Endothelial cell of umbilical vein (primary cell): ENCODE data around the gene NRGN.

Experiments
- CTCF ChIP-seq, 2 donors: IDR thresholded peaks; 1 replicate in 1 of 2; 2 replicates in 1 of 2; pipeline ENCODE4 v1.5.1; 2011; ENCODE audit warnings: low read length in 2 of 2, mild to moderate bottlenecking in 2 of 2, moderate library complexity in 2 of 2, control low read depth in 1 of 2, inconsistent platforms in 1 of 2, low read depth in 1 of 2; ENCODE audit not compliant: insufficient read depth in 1 of 2; ENCODE audit errors: extremely low read depth in 1 of 2
- EZH2 ChIP-seq: IDR thresholded peaks from 2 replicates; pipeline ENCODE4 v1.6.1; 2012; ENCODE audit warnings: borderline replicate concordance, low read depth, mild to moderate bottlenecking, moderate library complexity, low read length, inconsistent platforms; ENCODE audit not compliant: severe bottlenecking
- FOS ChIP-seq: IDR thresholded peaks from 2 replicates; pipeline ENCODE4 v1.6.1; 2011; ENCODE audit warnings: mild to moderate bottlenecking, low read length, moderate library complexity, borderline replicate concordance; ENCODE audit not compliant: insufficient read depth
- JUN ChIP-seq: IDR thresholded peaks from 2 replicates; pipeline ENCODE4 v1.6.1; 2011; ENCODE audit warnings: borderline replicate concordance, low read depth; ENCODE audit not compliant: insufficient read length, insufficient read depth
- POLR2A ChIP-seq: IDR thresholded peaks from 2 replicates; pipeline ENCODE4 v1.6.1; 2012; ENCODE audit warnings: low read depth, mild to moderate bottlenecking, control low read depth, low read length
- POLR2AphosphoS5 ChIP-seq: IDR thresholded peaks from 2 replicates; pipeline ENCODE4 v1.6.1; 2012; ENCODE audit warnings: low read depth, mild to moderate bottlenecking, control low read depth, low read length, moderate library complexity; ENCODE audit not compliant: insufficient read depth

GRCh38 chr11:124757320-124757719, 17.6 kb downstream of the NRGN start:
- no peak for TF ChIP-seq CTCF (IDR thresholded peaks at IDR 0.05; ENCODE audit: extremely low read depth in 1 of 2, insufficient read depth in 1 of 2, low read depth in 1 of 2, low read length in 2 of 2)
- no peak for TF ChIP-seq POLR2A
- TF ChIP-seq POLR2AphosphoS5 = no peak
- no peak for TF ChIP-seq JUN
- TF ChIP-seq EZH2 = no peak
- no peak for TF ChIP-seq FOS
